HG03159 (cell line): ENCODE measurements around the gene CCDC170.
"Not testable (repeated sequence)": the region's sequence is repeated elsewhere in the genome, so short reads cannot be mapped to it uniquely, and the experiment has no call there.

ENCODE experiments used
- ATAC-seq: cut with Tn5 transposase; IDR thresholded peaks from one replicate; pipeline ENCODE4 v1.9.1; 2021; ENCODE audit warnings: mild to moderate bottlenecking, moderate library complexity; ENCODE audit not compliant: unreplicated experiment

The CCDC170 gene, protein sequence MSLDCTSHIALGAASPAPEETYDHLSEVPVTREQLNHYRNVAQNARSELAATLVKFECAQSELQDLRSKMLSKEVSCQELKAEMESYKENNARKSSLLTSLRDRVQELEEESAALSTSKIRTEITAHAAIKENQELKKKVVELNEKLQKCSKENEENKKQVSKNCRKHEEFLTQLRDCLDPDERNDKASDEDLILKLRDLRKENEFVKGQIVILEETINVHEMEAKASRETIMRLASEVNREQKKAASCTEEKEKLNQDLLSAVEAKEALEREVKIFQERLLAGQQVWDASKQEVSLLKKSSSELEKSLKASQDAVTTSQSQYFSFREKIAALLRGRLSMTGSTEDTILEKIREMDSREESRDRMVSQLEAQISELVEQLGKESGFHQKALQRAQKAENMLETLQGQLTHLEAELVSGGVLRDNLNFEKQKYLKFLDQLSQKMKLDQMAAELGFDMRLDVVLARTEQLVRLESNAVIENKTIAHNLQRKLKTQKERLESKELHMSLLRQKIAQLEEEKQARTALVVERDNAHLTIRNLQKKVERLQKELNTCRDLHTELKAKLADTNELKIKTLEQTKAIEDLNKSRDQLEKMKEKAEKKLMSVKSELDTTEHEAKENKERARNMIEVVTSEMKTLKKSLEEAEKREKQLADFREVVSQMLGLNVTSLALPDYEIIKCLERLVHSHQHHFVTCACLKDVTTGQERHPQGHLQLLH

GRCh38 chr6:151493804-151494234 is at the start of gene CCDC170:
TSS of gene CCDC170 (plus strand) at chr6:151494017. CDS start at chr6:151494129, 112 bp downstream.
- no peak for ATAC-seq

GRCh38 chr6:151445482-151445881 is 48.3 kb upstream of the CCDC170 start:
- ATAC-seq, result no peak

DNA sequence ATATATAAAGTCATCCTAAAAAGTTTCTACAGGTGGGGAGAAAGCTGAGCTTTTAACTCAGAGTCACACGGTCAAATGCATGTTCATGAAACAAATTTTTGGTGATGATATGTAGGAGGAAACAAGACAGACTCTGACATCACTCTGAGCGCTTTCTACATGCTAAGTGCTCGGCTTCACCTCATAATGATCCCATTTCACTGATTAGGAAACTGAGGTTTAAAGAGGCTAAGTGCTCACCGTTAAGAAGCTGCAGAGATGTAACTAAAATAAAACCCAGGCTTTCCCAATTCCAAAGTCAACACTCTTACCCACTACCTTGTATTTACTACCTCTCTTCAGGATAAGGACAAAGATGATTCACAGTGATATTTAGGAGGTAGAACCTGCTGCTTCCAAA is 46.6 kb upstream of the CCDC170 start:
- no peak for ATAC-seq

- ATAC-seq, result no peak
These were observed 45.2 kb upstream of the CCDC170 start for GRCh38 chr6:151448623-151449022.

GRCh38 chr6:151450928-151451327 is 42.9 kb upstream of the CCDC170 start:
- ATAC-seq, result not testable (repeated sequence)

DNA sequence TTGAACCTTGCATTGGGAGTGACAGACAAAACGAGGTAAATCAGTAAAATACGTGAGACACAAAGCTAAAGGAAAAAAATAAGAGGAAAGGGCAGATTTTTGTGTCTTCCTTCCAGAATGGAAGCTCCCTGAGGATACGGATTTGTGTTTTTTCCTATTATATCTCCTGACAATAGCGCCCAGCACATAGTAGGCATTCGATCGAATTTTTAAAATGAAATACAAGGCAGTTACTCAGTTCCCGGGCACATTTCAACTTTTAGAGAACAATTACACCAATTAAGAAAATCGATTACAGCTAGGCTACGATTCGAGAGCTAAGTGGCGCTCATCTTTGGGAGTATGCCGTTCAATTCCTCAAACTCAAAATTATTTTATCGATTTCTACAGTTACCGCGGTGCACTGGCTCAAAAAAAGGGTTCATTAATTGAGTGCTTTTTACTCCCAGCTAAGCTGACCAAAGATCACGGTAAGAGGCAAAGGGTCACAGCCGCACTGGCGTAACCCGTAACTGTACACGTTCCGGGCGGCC is 42.3 kb upstream of the CCDC170 start:
- peak; percentile 43 for ATAC-seq

GRCh38 chr6:151451950-151452749 is 41.7 kb upstream of the CCDC170 start, which contains the start of gene RMND1:
TSS of gene RMND1 (minus strand) at chr6:151452126. CDS start at chr6:151445811, 6,315 bp downstream.
- peak; percentile 97 for ATAC-seq

GRCh38 chr6:151452750-151453427 is 40.9 kb upstream of the CCDC170 start:
- ATAC-seq, result no peak

- ATAC-seq, result not testable (repeated sequence)
These were observed 37.9 kb upstream of the CCDC170 start for GRCh38 chr6:151455751-151456398.

DNA sequence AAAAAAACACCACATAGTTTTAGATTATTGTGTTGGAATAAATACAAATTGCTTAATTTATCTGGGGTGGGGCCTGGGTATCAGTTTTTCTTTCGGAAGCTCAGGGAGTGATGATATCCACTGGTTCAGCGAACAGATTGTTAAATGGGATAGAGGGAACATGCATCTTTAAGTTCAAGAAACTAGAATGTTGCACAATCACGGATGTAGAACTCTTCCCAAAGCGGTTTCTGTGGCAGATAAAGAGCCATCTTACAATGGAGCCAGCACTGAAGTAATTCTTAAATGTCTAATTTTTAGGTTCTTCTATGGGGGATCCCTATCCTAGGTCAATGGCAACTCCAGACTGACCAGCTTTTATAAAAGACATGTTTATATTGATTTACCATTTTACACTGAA is 32.1 kb upstream of the CCDC170 start:
- ATAC-seq, result no peak

DNA sequence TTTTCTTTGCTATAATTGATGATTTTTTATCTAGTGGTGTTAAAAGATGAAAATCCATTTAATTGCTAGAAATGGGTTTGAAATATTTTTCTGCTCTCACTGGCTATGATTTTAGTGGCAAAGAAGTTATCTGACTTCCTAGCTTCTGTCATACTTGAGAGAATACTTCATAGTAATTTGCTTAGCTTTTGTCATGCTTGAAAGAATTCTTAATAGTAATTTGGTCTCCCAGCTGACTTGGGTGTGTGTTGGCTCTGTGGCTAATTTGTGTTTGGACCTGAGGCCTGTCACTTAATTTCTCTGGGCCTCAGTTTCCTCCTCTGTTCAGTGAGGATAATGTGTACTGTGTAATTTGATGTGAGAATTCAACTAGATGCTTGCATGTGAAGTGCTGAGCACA is 29.1 kb upstream of the CCDC170 start:
- no peak for ATAC-seq

- peak; percentile 65 for ATAC-seq
These were observed 17.9 kb upstream of the CCDC170 start for GRCh38 chr6:151475653-151476523.

DNA sequence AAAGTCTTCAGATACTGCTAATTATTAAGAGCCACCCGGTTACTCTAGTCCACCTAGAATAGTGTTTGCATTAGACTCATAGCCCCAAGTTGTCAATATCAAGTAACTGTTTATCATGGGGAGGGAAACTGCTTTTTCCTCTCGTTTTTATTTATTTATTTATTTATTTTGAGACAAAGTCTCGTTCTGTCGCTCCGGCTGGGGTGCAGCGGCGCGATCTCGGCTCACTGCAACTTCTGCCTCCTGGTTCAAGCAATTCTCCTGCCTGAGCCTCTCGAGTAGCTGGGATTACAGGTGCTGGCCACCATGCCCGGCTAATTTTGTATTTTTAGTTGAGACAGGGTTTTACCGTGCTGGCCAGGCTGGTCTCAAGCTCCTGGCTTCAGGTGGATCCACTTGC is 16.1 kb upstream of the CCDC170 start:
- ATAC-seq, result no peak

GRCh38 chr6:151478670-151479069 is 15.1 kb upstream of the CCDC170 start:
- no peak for ATAC-seq

- ATAC-seq, result no peak
These were observed 12.0 kb upstream of the CCDC170 start for GRCh38 chr6:151481786-151482185.

GRCh38 chr6:151482290-151482689 is 11.5 kb upstream of the CCDC170 start:
- peak; percentile 50 for ATAC-seq

DNA sequence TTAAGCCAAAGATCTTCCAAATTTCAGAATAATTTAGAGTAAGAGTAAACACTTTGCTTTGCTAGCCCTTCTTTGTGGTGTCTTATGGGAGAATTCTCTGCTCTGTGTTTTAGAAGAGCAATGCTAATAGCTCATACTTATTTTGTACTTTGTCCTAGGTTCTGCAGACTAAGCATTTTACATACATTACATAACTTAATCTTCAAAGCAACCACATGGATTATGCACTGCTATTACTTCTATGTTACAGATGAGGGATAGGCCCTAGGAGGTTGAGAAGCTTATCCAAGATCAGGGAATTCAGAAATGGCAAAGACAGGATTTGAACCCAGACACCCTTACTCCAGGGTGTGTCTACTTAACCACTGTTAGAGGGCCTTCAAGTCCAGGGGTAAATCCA is 9.8 kb upstream of the CCDC170 start:
- ATAC-seq, result no peak

DNA sequence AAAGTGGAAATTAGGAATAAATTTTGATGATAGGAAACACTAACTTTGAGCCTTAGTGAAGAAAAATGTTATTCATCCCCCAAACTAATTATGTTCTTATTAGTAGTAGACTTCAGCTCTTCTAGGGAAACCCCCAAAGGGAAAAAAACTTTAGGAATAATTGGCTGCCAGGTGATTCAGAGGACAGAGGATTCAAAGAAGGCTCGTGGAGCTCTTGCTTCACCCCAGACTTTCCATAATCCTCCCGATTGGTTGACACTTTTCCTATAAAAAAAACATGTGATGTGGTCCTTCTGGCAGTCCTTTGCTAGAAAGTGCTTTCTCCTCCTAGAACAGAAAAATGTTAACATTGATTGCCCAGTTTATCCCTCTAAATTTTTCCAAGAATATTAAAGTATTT is 5.6 kb upstream of the CCDC170 start:
- ATAC-seq, result no peak

- ATAC-seq, result no peak
These were observed 2.8 kb upstream of the CCDC170 start for GRCh38 chr6:151490996-151491395.
